Measurements from ENCODE around the gene UGT2A1. TPM values are rescaled to one million over a fixed set of nuclear protein-coding genes. Genes with fewer than 3 reads are reported as not detected.

UGT2A1 gene
- total and polyA plus RNA-seq, 2 of the 8 experiments (the other 6 are each of a cell fraction or from before 2014, with no cell fraction given), result 0.19 TPM; not detected in 1

GRCh38 chr4:69701696-69702095, 48.6 kb upstream of the UGT2A1 start:
- CTCF ChIA-PET (ENCODE audit: partially characterized antibody), result interaction anchor here (1.0 kb wide), 1 partner anchor 129 kb away, joined by 4 read pairs; no protein-coding TSS in a partner anchor
- POLR2A ChIA-PET (ENCODE audit: partially characterized antibody), result no interaction called here
- no peaks in the 10 kb centered on the region for H3K79me1 ChIP-seq (ENCODE audit: low read depth, low read length)
- H3K14ac ChIP-seq (ENCODE audit: insufficient read length), result no peak overlapping the region
- H3K4me1 ChIP-seq (replicated peaks in 1 of 4; ENCODE audit: control insufficient read depth in 3 of 4, insufficient read depth in 4 of 4, low read length in 3 of 4), result no peaks in the 10 kb centered on the region
- no peak overlapping the region for H3K4me3 ChIP-seq (ENCODE audit: extremely low read depth in 1 of 4, insufficient read depth in 2 of 4, low read depth in 3 of 4, low read length in 4 of 4)
- H2BK15ac ChIP-seq (ENCODE audit: low read length), result no peak overlapping the region
- no peaks in the 10 kb centered on the region for H3K9me3 ChIP-seq (ENCODE audit: insufficient read depth in 2 of 2, low read depth in 1 of 2, low read length in 1 of 2)
- H3K23ac ChIP-seq (ENCODE audit: insufficient read length), result no peak overlapping the region
- FAIRE-seq (no peak), DNase-seq (ENCODE audit: low read depth in 1 of 2, low spot score in 2 of 2) (no peak)
- no peak overlapping the region for H3K9ac ChIP-seq (replicated peaks in 1 of 4; ENCODE audit: extremely low read depth in 1 of 4, low read depth in 3 of 4, low read length in 3 of 4)
- no peak overlapping the region for H3K18ac ChIP-seq (ENCODE audit: extremely low read depth, low read length)
- 90% methylated on average over 4 of the region's 4 CpGs; no CpG with 5 or more reads in 1 of the 2 experiments for WGBS, 2 experiments (ENCODE audit: extremely low coverage in 1 of 2, insufficient coverage in 1 of 2, insufficient read length in 1 of 2, insufficient replicate concordance in 2 of 2, low coverage in 1 of 2, low lambda C conversion rate in 2 of 2, missing lambda C conversion rate in 1 of 2)
- no peak overlapping the region for H2BK12ac ChIP-seq (ENCODE audit: low read depth, low read length)
- TF ChIP-seq RAD21 (IDR thresholded peaks at IDR 0.05 in 1 of 2, conservative IDR thresholded peaks at IDR 0.05 in 1 of 2; ENCODE audit: low read depth in 2 of 2, low read length in 2 of 2), result no peak
- TF ChIP-seq GABPA (IDR thresholded peaks at IDR 0.05; ENCODE audit: borderline replicate concordance, insufficient read depth, low read length), result no peak
- TF ChIP-seq TBP (IDR thresholded peaks at IDR 0.05; ENCODE audit: low read depth, low read length), result no peak
- TF ChIP-seq EP300 (IDR thresholded peaks at IDR 0.05; ENCODE audit: borderline replicate concordance in 1 of 2, low read depth in 2 of 2, low read length in 2 of 2), result no peak
- TF ChIP-seq RXRA (IDR thresholded peaks at IDR 0.05; ENCODE audit: insufficient read depth, low read depth, low read length), result no peak
- no peak for TF ChIP-seq CEBPB (IDR thresholded peaks at IDR 0.05; ENCODE audit: low read depth, low read length)
- H3K27me3 ChIP-seq (replicated peaks in 1 of 4; ENCODE audit: control insufficient read depth in 3 of 4, extremely low read depth in 1 of 4, insufficient read depth in 3 of 4, low read length in 3 of 4), result no peaks in the 10 kb centered on the region
- no peak overlapping the region for H2AFZ ChIP-seq (ENCODE audit: low read length)
- H2AK5ac ChIP-seq (ENCODE audit: low read depth, low read length), result no peak overlapping the region
- H3K4ac ChIP-seq (replicated peaks; ENCODE audit: insufficient read length, low read depth, low read length), result no peak overlapping the region
- H2BK20ac ChIP-seq (ENCODE audit: low read length), result no peak overlapping the region
- H4K8ac ChIP-seq (ENCODE audit: extremely low read depth, insufficient read depth, low read length), result no peak overlapping the region
- no peak overlapping the region for H3K27ac ChIP-seq (ENCODE audit: low read depth, low read length)
- H3K56ac ChIP-seq (replicated peaks; ENCODE audit: insufficient read length, low read depth, low read length), result no peak overlapping the region
- H4K91ac ChIP-seq (replicated peaks; ENCODE audit: insufficient read length, low read length), result no peak overlapping the region
- no peak overlapping the region for H3K4me2 ChIP-seq (ENCODE audit: insufficient read depth in 1 of 2, low read depth in 2 of 2, low read length in 2 of 2)
- no peaks in the 10 kb centered on the region for H4K20me1 ChIP-seq (replicated peaks in 1 of 2; ENCODE audit: control insufficient read depth in 1 of 2, insufficient read depth in 2 of 2, low read length in 2 of 2)
- H3K36me3 ChIP-seq (ENCODE audit: control insufficient read depth in 2 of 4, insufficient read depth in 4 of 4, low read length in 3 of 4), result no peaks in the 10 kb centered on the region
- H2BK5ac ChIP-seq (ENCODE audit: low read depth, low read length), result no peak overlapping the region
- no peak overlapping the region for H4K5ac ChIP-seq (ENCODE audit: insufficient read length, low read depth, low read length)
- no peaks in the 10 kb centered on the region for H3K79me2 ChIP-seq (ENCODE audit: control insufficient read depth in 1 of 2, insufficient read depth in 2 of 2, low read length in 2 of 2)
- H3K23me2 ChIP-seq (ENCODE audit: low read depth, low read length), result no peaks in the 10 kb centered on the region
- no peak overlapping the region for H2BK120ac ChIP-seq (replicated peaks; ENCODE audit: low read depth, low read length)

All from H1 (cell line).